Activated T-helper 2 cell treated with anti-CD3 and anti-CD28 coated beads, Interferon-gamma antibody, Interleukin-2, Interleukin-4, amounts not matched to agents 10 μg/mL and 5 μg/mL and 100 μg/mL, durations not matched to agents 14 hours and 24 hours and 36 hours (primary cell): ENCODE data around the gene CACNG6. TPM values are rescaled to one million over a fixed set of nuclear protein-coding genes. Genes with fewer than 3 reads are reported as not detected.

Source experiments
- DNase-seq: peaks from one replicate; pipeline ENCODE4 v3.0.0; 2021; ENCODE audit warnings: low spot score
- H3K27ac Mint-ChIP-seq: one replicate; pipeline ENCODE4 v1.8.0; 2021; ENCODE audit warnings: mixed read lengths
- H3K27me3 Mint-ChIP-seq: one replicate; pipeline ENCODE4 v1.8.0; 2021; ENCODE audit warnings: low read depth, mixed read lengths
- H3K36me3 Mint-ChIP-seq: one replicate; pipeline ENCODE4 v1.8.0; 2021; ENCODE audit warnings: low read depth, mixed read lengths
- H3K4me1 Mint-ChIP-seq: one replicate; pipeline ENCODE4 v1.8.0; 2021; ENCODE audit warnings: low read depth, mixed read lengths
- H3K4me3 Mint-ChIP-seq: one replicate; pipeline ENCODE4 v1.8.0; 2021; ENCODE audit warnings: low read depth, mild to moderate bottlenecking, moderate library complexity, mixed read lengths
- H3K9me3 Mint-ChIP-seq: one replicate; pipeline ENCODE4 v1.8.0; 2021; ENCODE audit warnings: mixed read lengths
- intact Hi-C: fragments of 100-400 bp; cut with micrococcal nuclease; formaldehyde crosslinking; loops from one replicate; pipeline ENCODE4 v1.15.1; 2023
- total RNA-seq: library from RNA; stranded (reverse); gene quantifications from 2 replicates; pipeline ENCODE4 v1.2.3, GENCODE V29; 2022

CACNG6 gene
- total RNA-seq, 1 donor from 2014 or later, result not detected

GRCh38 chr19:54045771-54046170 is 54.3 kb downstream of the CACNG6 start:
- no peaks in the 10 kb centered on the region for H3K36me3 Mint-ChIP-seq
- no peak overlapping the region for H3K27ac Mint-ChIP-seq
- intact Hi-C loops, result no loop called here
- no peaks in the 10 kb centered on the region for H3K9me3 Mint-ChIP-seq
- H3K27me3 Mint-ChIP-seq, result no peaks in the 10 kb centered on the region
- H3K4me3 Mint-ChIP-seq, result no peak overlapping the region
- no peaks in the 10 kb centered on the region for H3K4me1 Mint-ChIP-seq
- DNase-seq, result no peak

GRCh38 chr19:54047616-54048015 is 56.2 kb downstream of the CACNG6 start:
- no peak for DNase-seq
- Mint-ChIP-seq H3K4me3 (no peak overlapping the region), H3K27me3 (no peaks in the 10 kb centered on the region), H3K36me3 (no peaks in the 10 kb centered on the region), H3K9me3 (no peaks in the 10 kb centered on the region), H3K4me1 (no peaks in the 10 kb centered on the region), H3K27ac (no peak overlapping the region)
- intact Hi-C loops, result no loop called here

Other genes starting within 250 kb of the CACNG6 start
- gene NLRP12, start 167.3 kb upstream of the CACNG6 start, total RNA-seq, result not detected in 2 replicates
- gene MYADM, start 123.8 kb upstream of the CACNG6 start, total RNA-seq, result 96.3 and 102 TPM in 2 replicates
- gene PRKCG, start 109.4 kb upstream of the CACNG6 start, total RNA-seq, result not detected in 2 replicates
- gene CACNG7, start 82.4 kb upstream of the CACNG6 start, total RNA-seq, result not detected in 2 replicates
- not detected in 2 replicates for gene CACNG8, start 28.7 kb upstream of the CACNG6 start, total RNA-seq
- gene VSTM1, start 72.3 kb downstream of the CACNG6 start, total RNA-seq, result not detected in 2 replicates
- not detected in 2 replicates for gene TARM1, start 89.7 kb downstream of the CACNG6 start, total RNA-seq
- 0.23 and 0.39 TPM in 2 replicates for gene OSCAR, start 109.2 kb downstream of the CACNG6 start, total RNA-seq
- 105 and 115 TPM in 2 replicates for gene NDUFA3, start 111.2 kb downstream of the CACNG6 start, total RNA-seq
- 29.3 TPM in 2 replicates for gene TFPT, start 124.0 kb downstream of the CACNG6 start, total RNA-seq
- gene PRPF31, start 124.1 kb downstream of the CACNG6 start, total RNA-seq, result 90.6 and 94.2 TPM in 2 replicates
- gene CNOT3, start 146.1 kb downstream of the CACNG6 start, total RNA-seq, result 61.6 and 67.5 TPM in 2 replicates
- 4.0 and 5.1 TPM in 2 replicates for gene LENG1, start 168.1 kb downstream of the CACNG6 start, total RNA-seq
- 0.16 and 0.37 TPM in 2 replicates for gene TMC4, start 181.5 kb downstream of the CACNG6 start, total RNA-seq
- 311 and 318 TPM in 2 replicates for gene MBOAT7, start 197.9 kb downstream of the CACNG6 start, total RNA-seq
- 16.8 and 19.0 TPM in 2 replicates for gene TSEN34, start 199.7 kb downstream of the CACNG6 start, total RNA-seq
- gene RPS9, start 209.2 kb downstream of the CACNG6 start, total RNA-seq, result 1,460 and 1,467 TPM in 2 replicates
- gene LILRB3, start 231.4 kb downstream of the CACNG6 start, total RNA-seq, result 0.64 TPM in 1 of 2 replicates, not detected in the other